Coronary artery (tissue), 2 donors: ENCODE data around the gene KRTAP10-8.
"Not testable (repeated sequence)": the region's sequence is repeated elsewhere in the genome, so short reads cannot be mapped to it uniquely, and the experiment has no call there.

Experiments
- DNase-seq: peaks from one replicate; pipeline ENCODE4 v3.0.0-alpha.2; 2017; ENCODE audit warnings: low spot score
- H3K27ac ChIP-seq, 2 donors: fragments of 200-600 bp; sonication (generic); one replicate each; pipeline ENCODE4 v1.5.1; 2016 to 2019
- H3K4me3 ChIP-seq: fragments of 200-600 bp; sonication (generic); 2 replicates; pipeline ENCODE4 v1.5.1; 2016; ENCODE audit warnings: mild to moderate bottlenecking, moderate library complexity
- CTCF ChIP-seq: fragments of 200-600 bp; sonication (generic); IDR thresholded peaks from one replicate; pipeline ENCODE4 v1.5.1; 2019; ENCODE audit warnings: antibody characterized with exemption

Gene KRTAP10-8

GRCh38 chr21:44639331-44639655 is 27.4 kb downstream of the KRTAP10-8 start:
- Histone ChIP-seq H3K27ac (no peak overlapping the region), H3K4me3 (no peak overlapping the region)
- DNase-seq: peak; percentile 56
- TF ChIP-seq CTCF: no peak

- no peak for DNase-seq
- no peak overlapping the region for H3K27ac ChIP-seq
- no peak for TF ChIP-seq CTCF
- H3K4me3 ChIP-seq: no peak overlapping the region
These were observed 28.9 kb downstream of the KRTAP10-8 start for GRCh38 chr21:44640761-44641160.

DNA sequence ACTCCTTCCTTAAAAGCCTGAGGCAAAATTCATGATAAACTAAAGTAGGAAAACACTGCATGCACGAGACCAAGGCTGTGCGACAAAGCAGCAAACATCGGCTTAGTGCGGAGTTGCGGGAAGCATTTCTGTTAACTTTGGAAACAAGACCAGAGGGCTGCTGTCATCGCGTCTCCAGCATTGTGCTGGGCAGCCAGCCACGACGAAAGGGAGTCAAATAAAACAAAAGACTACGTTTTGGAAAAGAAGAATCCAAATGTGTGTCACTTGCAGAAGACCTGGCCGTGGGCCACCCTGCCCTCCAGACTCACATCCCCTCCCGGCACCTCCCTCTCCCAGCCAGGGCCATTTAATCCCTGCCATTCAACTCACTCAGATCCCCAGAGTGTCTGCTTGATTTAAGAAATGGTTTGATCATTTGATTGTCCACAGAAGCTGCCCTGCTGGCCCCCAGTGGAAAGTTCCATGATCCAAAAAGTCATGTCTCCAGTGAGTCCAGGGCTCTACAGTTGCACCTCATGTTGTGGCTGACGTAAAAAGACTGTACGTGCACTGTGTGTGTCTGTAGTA is 31.9 kb downstream of the KRTAP10-8 start:
- no peak for TF ChIP-seq CTCF
- H3K4me3 ChIP-seq: no peak overlapping the region
- no peak overlapping the region for H3K27ac ChIP-seq
- no peak for DNase-seq

DNA sequence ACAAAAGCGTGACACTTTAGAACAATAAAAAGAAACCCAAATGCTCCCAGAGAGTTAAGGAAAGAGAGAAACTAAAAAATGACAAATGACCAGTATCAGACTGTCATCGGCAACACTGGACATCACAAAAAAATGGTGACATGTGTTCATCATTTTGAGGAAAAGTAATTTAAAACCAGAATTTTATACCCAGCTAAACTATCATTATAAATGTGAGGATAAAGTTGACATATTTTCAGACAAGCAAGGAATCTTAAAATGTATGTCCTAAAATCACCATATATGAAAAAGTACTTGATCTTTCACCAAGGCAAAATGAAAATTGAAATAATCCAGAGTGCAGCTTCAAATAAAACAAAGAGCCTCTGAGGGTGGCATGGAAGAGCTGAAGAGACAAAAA is 33.0 kb downstream of the KRTAP10-8 start:
- Histone ChIP-seq H3K4me3 (no peak overlapping the region), H3K27ac (no peak overlapping the region)
- DNase-seq: no peak
- no peak for TF ChIP-seq CTCF

GRCh38 chr21:44646366-44647221 is 34.7 kb downstream of the KRTAP10-8 start, which contains the start of gene KRTAP10-11:
Gene KRTAP10-11, plus strand, starts transcription at chr21:44646414. Its CDS starts 45 bp downstream, at chr21:44646459.
- H3K4me3 ChIP-seq, H3K27ac ChIP-seq, DNase-seq: not testable (repeated sequence)

DNA sequence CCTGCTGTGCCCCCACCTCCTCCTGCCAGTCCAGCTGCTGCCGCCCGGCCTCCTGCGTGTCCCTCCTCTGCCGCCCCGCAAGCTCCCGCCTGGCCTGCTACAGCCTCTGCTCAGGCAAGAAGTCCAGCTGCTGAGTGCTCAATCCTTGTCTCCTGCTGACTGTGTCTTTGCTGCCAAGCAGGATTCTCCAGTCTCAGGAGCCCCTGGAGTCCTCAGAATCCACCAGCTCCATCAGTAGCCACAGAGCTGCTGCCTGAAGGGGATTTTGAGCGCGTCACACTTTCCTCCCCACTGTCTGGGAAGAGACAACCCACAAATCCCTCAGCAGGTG is 35.3 kb downstream of the KRTAP10-8 start:
- Histone ChIP-seq H3K27ac (no peak overlapping the region), H3K4me3 (no peak overlapping the region)
- no peak for TF ChIP-seq CTCF
- no peak for DNase-seq

DNA sequence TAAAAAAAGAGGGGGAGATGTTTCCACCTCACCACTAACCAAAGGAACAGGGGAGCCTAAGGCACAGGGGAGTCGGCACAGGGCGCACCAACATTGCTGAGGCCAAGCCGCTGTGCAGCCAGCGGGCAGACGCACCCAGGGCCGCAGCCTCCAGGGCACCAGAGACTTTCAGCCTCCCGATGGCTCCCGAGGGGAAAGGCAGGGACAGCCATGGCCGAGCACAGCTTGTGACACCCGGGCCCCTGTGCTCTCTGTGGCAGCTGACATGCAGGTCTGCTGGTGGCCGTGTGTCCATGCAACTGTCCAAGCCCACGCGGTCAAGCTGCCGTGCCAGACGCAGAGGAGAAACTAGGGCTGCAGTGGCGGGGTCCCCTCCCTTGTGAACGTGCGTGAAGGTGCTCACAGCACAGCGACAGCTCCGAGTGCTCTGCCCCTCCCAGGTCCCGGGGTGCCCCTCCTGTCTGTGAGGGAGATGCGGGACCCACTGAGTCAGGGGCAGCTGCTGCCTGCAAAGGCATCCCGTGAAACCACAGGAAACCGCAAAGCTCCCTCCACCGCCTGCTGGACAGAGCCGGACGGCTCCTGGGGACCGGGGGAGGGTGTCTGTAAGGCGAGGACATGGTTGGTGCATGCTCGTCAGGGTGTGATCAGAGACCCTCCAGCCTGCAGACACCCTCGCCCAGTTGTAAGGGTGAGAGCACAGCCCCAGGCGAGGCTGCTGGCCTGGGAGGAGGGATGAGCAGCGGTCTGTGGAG is 36.9 kb downstream of the KRTAP10-8 start:
- no peak for TF ChIP-seq CTCF
- no peak overlapping the region for H3K4me3 ChIP-seq
- no peak overlapping the region for H3K27ac ChIP-seq
- no peak for DNase-seq
